HFFc6 (cell line): ENCODE results near the gene SS18L1. TPM values are rescaled to one million over a fixed set of nuclear protein-coding genes. Genes with fewer than 3 reads are reported as not detected.

Experiments
- DNase-seq: peaks from one replicate; pipeline ENCODE4 v3.0.0-alpha.2; 2018
- H3K27ac Mint-ChIP-seq: 2 replicates; pipeline ENCODE4 v1.8.0; 2020; ENCODE audit warnings: mild to moderate bottlenecking, mixed read lengths
- H3K27me3 Mint-ChIP-seq: 2 replicates; pipeline ENCODE4 v1.8.0; 2021; ENCODE audit warnings: mild to moderate bottlenecking, moderate library complexity, mixed read lengths; ENCODE audit not compliant: insufficient read depth
- H3K36me3 Mint-ChIP-seq: 2 replicates; pipeline ENCODE4 v1.8.0; 2021; ENCODE audit warnings: low read depth, mixed read lengths
- H3K4me1 Mint-ChIP-seq: 2 replicates; pipeline ENCODE4 v1.8.0; 2020; ENCODE audit warnings: low read depth, mixed read lengths
- H3K4me3 Mint-ChIP-seq: 2 replicates; pipeline ENCODE4 v1.8.0; 2020; ENCODE audit warnings: mild to moderate bottlenecking, moderate library complexity, mixed read lengths
- H3K9me3 Mint-ChIP-seq: 2 replicates; pipeline ENCODE4 v1.8.0; 2020; ENCODE audit warnings: mild to moderate bottlenecking, mixed read lengths
- total RNA-seq, 6 experiments: library from RNA; stranded (reverse); fragmentation: NEBNext Ultra II Directional; extraction: Animal tissue kit (Norgen Biotek cat#: 25700); gene quantifications; 2 replicates in 1 of 6; 3 replicates in 5 of 6; pipeline ENCODE4 v1.2.3, GENCODE V29; 2021
- TF ChIP-seq, protein P1 (sequence below): fragments of 200-600 bp; sonication (generic); IDR thresholded peaks from 2 replicates; pipeline ENCODE4 v1.5.0; 2021; ENCODE audit warnings: antibody characterized with exemption, mild to moderate bottlenecking

The SS18L1 gene
- total RNA-seq, 6 experiments from 2014 or later: 5.5 to 7.9 (median 5.9) TPM

DNA sequence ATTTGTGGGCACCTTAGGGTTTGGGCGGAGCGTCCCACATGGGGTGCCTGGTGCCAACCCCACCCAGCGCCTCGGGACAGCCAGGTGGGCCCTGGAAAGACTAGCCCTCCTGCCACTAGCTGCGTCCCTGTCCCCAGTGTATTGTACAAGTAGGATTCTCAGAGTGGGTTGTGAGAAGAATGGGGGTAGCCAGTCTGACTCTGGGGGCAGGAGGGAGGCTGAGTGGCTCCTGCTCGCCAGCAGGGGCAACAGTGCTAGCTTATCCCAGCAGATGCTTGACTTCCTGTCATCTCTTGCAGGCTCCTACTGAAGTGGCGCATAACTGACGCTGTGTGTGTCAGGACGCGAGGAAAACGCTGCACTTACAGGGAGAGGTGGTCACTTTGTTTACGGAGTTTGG is 9.7 kb upstream of the SS18L1 start:
- H3K27me3 Mint-ChIP-seq: peaks cover 7% of the 10 kb centered on the region; the same call in 1 of the 2 replicates
- H3K4me3 Mint-ChIP-seq: no peak overlapping the region
- peaks cover 50% of the 10 kb centered on the region for H3K36me3 Mint-ChIP-seq
- no peak for DNase-seq
- no peaks in the 10 kb centered on the region for H3K9me3 Mint-ChIP-seq
- TF ChIP-seq, protein P1, sequence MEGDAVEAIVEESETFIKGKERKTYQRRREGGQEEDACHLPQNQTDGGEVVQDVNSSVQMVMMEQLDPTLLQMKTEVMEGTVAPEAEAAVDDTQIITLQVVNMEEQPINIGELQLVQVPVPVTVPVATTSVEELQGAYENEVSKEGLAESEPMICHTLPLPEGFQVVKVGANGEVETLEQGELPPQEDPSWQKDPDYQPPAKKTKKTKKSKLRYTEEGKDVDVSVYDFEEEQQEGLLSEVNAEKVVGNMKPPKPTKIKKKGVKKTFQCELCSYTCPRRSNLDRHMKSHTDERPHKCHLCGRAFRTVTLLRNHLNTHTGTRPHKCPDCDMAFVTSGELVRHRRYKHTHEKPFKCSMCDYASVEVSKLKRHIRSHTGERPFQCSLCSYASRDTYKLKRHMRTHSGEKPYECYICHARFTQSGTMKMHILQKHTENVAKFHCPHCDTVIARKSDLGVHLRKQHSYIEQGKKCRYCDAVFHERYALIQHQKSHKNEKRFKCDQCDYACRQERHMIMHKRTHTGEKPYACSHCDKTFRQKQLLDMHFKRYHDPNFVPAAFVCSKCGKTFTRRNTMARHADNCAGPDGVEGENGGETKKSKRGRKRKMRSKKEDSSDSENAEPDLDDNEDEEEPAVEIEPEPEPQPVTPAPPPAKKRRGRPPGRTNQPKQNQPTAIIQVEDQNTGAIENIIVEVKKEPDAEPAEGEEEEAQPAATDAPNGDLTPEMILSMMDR: peak; percentile 35
- H3K4me1 Mint-ChIP-seq: peaks cover 4% of the 10 kb centered on the region; the same call in 1 of the 2 replicates
- H3K27ac Mint-ChIP-seq: peak overlapping the region; percentile 42

DNA sequence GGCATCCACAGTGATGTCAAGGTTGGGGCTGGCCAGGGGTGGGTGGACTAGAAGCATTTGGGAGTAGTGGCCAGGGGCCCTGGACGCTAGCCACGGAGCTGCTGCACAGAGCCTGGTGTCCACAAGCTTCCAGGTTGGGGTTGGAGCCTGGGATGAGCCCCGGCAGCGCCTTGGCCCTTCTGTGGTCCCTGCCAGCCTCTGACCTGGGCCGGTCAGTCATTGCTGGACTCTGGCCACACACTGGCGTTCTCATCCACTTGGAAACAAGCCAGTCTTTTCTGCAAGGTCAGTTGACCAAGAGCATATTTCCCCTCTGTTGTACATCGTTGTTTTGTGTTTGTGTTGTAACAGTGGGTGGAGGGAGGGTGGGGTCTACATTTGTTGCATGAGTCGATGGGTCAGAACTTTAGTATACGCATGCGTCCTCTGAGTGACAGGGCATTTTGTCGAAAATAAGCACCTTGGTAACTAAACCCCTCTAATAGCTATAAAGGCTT is 8.8 kb upstream of the SS18L1 start:
- no peaks in the 10 kb centered on the region for H3K9me3 Mint-ChIP-seq
- no peak for DNase-seq
- peaks cover 57% of the 10 kb centered on the region for H3K36me3 Mint-ChIP-seq
- H3K27ac Mint-ChIP-seq: no peak overlapping the region
- TF ChIP-seq, protein P1: no peak
- H3K27me3 Mint-ChIP-seq: peaks cover 7% of the 10 kb centered on the region; the same call in 1 of the 2 replicates
- H3K4me1 Mint-ChIP-seq: peaks cover 4% of the 10 kb centered on the region; the same call in 1 of the 2 replicates
- H3K4me3 Mint-ChIP-seq: no peak overlapping the region

DNA sequence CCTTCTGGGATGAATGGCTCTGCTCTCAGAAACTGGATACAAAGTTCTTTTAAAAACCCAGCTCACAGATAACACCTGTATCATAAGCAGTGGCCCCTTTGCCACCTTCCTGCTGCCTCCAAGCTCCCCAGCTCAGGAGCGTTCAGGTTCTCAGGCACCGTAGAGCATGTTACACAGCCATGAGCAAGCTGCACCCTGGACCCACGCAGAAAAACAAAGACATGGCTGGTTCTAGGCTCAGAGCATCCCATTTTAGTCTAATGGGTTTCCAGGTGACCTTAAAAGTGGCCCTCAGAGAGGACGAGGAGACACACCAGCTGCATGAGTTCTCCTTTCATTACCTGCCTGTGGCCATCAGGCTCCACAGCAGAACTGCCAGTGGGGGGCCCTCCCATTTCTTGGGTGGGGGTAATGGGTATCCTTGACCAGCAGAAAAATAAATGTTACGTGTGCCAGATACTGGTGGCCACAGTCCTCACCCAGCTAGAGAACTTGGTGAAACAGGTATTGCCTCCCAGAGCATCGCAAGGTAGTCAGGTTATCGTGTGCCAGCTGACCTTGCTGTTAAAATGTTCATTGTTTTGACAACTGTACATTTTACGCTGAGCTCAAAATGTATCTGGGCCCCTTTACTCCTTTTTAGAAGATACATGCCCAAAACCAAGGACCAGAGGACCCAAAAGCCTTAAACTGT is 7.8 kb upstream of the SS18L1 start:
- H3K27me3 Mint-ChIP-seq: peaks cover 7% of the 10 kb centered on the region; the same call in 1 of the 2 replicates
- H3K4me1 Mint-ChIP-seq: peaks cover 12% of the 10 kb centered on the region
- no peak overlapping the region for H3K4me3 Mint-ChIP-seq
- TF ChIP-seq, protein P1: no peak
- H3K27ac Mint-ChIP-seq: no peak overlapping the region
- H3K36me3 Mint-ChIP-seq: peaks cover 57% of the 10 kb centered on the region
- DNase-seq: no peak
- H3K9me3 Mint-ChIP-seq: no peaks in the 10 kb centered on the region

DNA sequence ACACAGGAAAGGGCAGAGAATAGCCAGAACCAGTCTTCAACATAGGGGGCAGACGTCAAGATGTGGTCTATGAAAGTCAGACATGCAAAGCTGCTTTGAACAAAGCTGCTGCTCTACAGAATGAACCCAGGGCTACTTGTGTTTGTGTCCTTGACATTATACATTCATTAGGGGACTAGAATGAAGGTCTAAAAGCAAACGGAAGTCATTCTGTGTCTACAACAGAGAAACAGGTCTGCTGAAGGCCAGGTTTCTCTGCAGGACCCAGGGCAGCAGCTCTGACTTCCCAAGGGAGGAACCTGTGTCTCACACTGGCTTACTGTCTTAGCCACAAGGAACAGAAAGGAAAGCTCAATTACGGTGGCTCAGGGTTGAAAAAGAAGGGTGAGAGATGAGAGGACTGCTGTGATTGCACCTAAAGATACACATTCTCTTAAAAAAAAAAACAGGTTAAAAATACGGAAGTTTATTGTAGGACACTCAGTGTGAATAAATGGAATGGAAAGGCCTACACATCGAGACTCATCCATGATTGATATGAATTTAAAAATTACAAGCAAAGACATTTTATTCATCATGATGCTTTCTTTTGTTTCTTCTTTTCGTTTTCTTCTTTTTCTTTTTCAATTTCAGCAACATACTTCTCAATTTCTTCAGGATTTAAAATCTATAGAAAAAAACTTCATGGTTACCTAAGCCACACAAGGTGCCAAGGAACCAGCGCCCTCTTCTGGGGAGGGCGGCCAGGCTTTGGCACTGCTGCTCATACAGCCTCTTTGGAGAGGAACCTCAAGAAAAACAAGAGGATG is 7.1 kb upstream of the SS18L1 start:
- H3K9me3 Mint-ChIP-seq: no peaks in the 10 kb centered on the region
- peaks cover 19% of the 10 kb centered on the region for H3K4me1 Mint-ChIP-seq
- no peak overlapping the region for H3K4me3 Mint-ChIP-seq
- peaks cover 7% of the 10 kb centered on the region; the same call in 1 of the 2 replicates for H3K27me3 Mint-ChIP-seq
- DNase-seq: no peak
- peaks cover 52% of the 10 kb centered on the region for H3K36me3 Mint-ChIP-seq
- TF ChIP-seq, protein P1: peak; percentile 89
- H3K27ac Mint-ChIP-seq: peak overlapping the region; percentile 28; the same call in 1 of the 2 replicates

DNA sequence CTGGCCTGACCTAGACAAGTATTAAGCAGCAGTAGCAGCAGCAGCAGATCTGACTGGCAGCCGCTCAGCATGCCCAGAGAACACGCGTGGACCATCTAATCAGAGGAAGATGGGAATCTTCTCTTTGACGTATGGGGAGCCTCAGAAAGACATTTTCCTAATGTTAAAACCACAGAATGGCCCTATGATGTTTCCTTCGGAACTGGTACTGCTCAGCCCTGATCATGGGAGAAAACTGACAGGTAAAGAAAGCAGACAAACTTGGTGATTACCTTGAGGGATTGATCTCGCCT is 6.5 kb upstream of the SS18L1 start:
- H3K27ac Mint-ChIP-seq: peak overlapping the region; percentile 28; the same call in 1 of the 2 replicates
- H3K4me1 Mint-ChIP-seq: peaks cover 25% of the 10 kb centered on the region
- TF ChIP-seq, protein P1: peak; percentile 50
- H3K27me3 Mint-ChIP-seq: peaks cover 11% of the 10 kb centered on the region
- DNase-seq: no peak
- H3K4me3 Mint-ChIP-seq: no peak overlapping the region
- H3K9me3 Mint-ChIP-seq: no peaks in the 10 kb centered on the region
- H3K36me3 Mint-ChIP-seq: peaks cover 52% of the 10 kb centered on the region
